Left lobe of liver (tissue), 2 donors: Measurements from ENCODE around the gene CNR2. TPM values are rescaled to one million over a fixed set of nuclear protein-coding genes. Genes with fewer than 3 reads are reported as not detected.
A peak's percentile ranks its signal among the peaks of the same experiment; 100 is the strongest.
"Not testable (repeated sequence)": the region's sequence is repeated elsewhere in the genome, so short reads cannot be mapped to it uniquely, and the experiment has no call there.

Experiments used
- ATAC-seq: fragments of 200-7000 bp; cut with Tn5 transposase; one replicate; pipeline ENCODE4 v1.9.1; 2020; ENCODE audit warnings: mild to moderate bottlenecking, moderate library complexity
- DNase-seq: peaks from one replicate; pipeline ENCODE4 v3.0.0-alpha.2; 2020; ENCODE audit warnings: low spot score
- total RNA-seq: library from RNA; stranded (reverse); gene quantifications from one replicate; pipeline ENCODE4 v1.2.1, GENCODE V29; 2021
- donor health status: DM: no; HTN: no; CAD: no; lungs with moderate emphysema.
- donor health status: DM: no; HTN: yes; CAD: no.

The CNR2 gene
- not detected for total RNA-seq

- ATAC-seq: no peak
Observed at GRCh38 chr1:23913212-23913880, at the start of gene CNR2. Gene CNR2 (minus strand): TSS chr1:23913362. CDS start chr1:23875617, 37,745 bp downstream.

GRCh38 chr1:23960291-23961020 is 47.3 kb upstream of the CNR2 start:
- DNase-seq (no peak), ATAC-seq (no peak)

More at GRCh38 chr1:23913212-23913880, at the start of gene CNR2:
- no peak for DNase-seq

GRCh38 chr1:23959461-23960290 is 46.5 kb upstream of the CNR2 start, which contains the start of gene PNRC2:
Gene PNRC2 (plus strand): TSS chr1:23959828. CDS start chr1:23961458, 1,630 bp downstream.
- ATAC-seq (peak; percentile 94), DNase-seq (peak; percentile 98)

GRCh38 chr1:23958810-23959460 is 45.8 kb upstream of the CNR2 start:
- peak; percentile 83 for DNase-seq
- ATAC-seq: peak; percentile 77

- not testable (repeated sequence) for DNase-seq, ATAC-seq
Observed at GRCh38 chr1:23958040-23958809, 45.1 kb upstream of the CNR2 start.

- DNase-seq (no peak), ATAC-seq (no peak)
Observed at GRCh38 chr1:23957096-23957495, 43.9 kb upstream of the CNR2 start.

- no peak for DNase-seq
- no peak for ATAC-seq
Observed at GRCh38 chr1:23953020-23953419, 39.9 kb upstream of the CNR2 start.

GRCh38 chr1:23947366-23947765 is 34.2 kb upstream of the CNR2 start:
- DNase-seq (no peak), ATAC-seq (no peak)

GRCh38 chr1:23936481-23937176 is 23.5 kb upstream of the CNR2 start:
- ATAC-seq (no peak), DNase-seq (no peak)

GRCh38 chr1:23931491-23931880 is 18.3 kb upstream of the CNR2 start:
- no peak for ATAC-seq
- no peak for DNase-seq

- no peak for ATAC-seq
- no peak for DNase-seq
Observed at GRCh38 chr1:23930861-23931490, 17.8 kb upstream of the CNR2 start.

- DNase-seq (no peak), ATAC-seq (no peak)
Observed at GRCh38 chr1:23930270-23930669, 17.1 kb upstream of the CNR2 start.

GRCh38 chr1:23928789-23929188 is 15.6 kb upstream of the CNR2 start:
- DNase-seq (no peak), ATAC-seq (no peak)

- DNase-seq (no peak), ATAC-seq (no peak)
Observed at GRCh38 chr1:23927097-23927496, 13.9 kb upstream of the CNR2 start.

- DNase-seq (no peak), ATAC-seq (no peak)
Observed at GRCh38 chr1:23925279-23925678, 12.1 kb upstream of the CNR2 start.

GRCh38 chr1:23924601-23925000 is 11.4 kb upstream of the CNR2 start:
- no peak for DNase-seq
- ATAC-seq: no peak

GRCh38 chr1:23923592-23924499 is 10.7 kb upstream of the CNR2 start:
- ATAC-seq (peak; percentile 32), DNase-seq (no peak)

- DNase-seq: no peak
- no peak for ATAC-seq
Observed at GRCh38 chr1:23922321-23922943, 9.3 kb upstream of the CNR2 start.
